Right lobe of liver (tissue), 4 donors: Measurements from ENCODE around the gene ABCC9.
A peak's percentile ranks its signal among the peaks of the same experiment; 100 is the strongest.

Experiments used
- POLR2A ChIP-seq: fragments of 450-650 bp; IDR thresholded peaks from one replicate; pipeline ENCODE4 v1.6.1; 2017; ENCODE audit warnings: antibody characterized with exemption, mild to moderate bottlenecking
- TF ChIP-seq, protein P1 (sequence below), 4 donors: fragments of 200-600 bp in 3 of 4; fragments of 450-650 bp in 1 of 4; IDR thresholded peaks; one replicate each; pipeline versions ENCODE4 v1.5.1 to v1.8.0; 2016 to 2022; ENCODE audit warnings: antibody characterized with exemption in 4 of 4, mild to moderate bottlenecking in 2 of 4
- donor health status: DM: no; HTN: no; CAD: no.
- donor health status: DM: no; HTN: no; CAD: no.
- donor health status: DM: no; HTN: yes; CAD: no.

- TF ChIP-seq, protein P1, sequence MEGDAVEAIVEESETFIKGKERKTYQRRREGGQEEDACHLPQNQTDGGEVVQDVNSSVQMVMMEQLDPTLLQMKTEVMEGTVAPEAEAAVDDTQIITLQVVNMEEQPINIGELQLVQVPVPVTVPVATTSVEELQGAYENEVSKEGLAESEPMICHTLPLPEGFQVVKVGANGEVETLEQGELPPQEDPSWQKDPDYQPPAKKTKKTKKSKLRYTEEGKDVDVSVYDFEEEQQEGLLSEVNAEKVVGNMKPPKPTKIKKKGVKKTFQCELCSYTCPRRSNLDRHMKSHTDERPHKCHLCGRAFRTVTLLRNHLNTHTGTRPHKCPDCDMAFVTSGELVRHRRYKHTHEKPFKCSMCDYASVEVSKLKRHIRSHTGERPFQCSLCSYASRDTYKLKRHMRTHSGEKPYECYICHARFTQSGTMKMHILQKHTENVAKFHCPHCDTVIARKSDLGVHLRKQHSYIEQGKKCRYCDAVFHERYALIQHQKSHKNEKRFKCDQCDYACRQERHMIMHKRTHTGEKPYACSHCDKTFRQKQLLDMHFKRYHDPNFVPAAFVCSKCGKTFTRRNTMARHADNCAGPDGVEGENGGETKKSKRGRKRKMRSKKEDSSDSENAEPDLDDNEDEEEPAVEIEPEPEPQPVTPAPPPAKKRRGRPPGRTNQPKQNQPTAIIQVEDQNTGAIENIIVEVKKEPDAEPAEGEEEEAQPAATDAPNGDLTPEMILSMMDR (IDR thresholded peaks at IDR 0.05), result no peak
- TF ChIP-seq POLR2A, result peak; percentile 22
Observed at GRCh38 chr12:21894792-21895595, 46.2 kb downstream of the ABCC9 start.
